ENCODE results near the gene DOCK6.

DNA sequence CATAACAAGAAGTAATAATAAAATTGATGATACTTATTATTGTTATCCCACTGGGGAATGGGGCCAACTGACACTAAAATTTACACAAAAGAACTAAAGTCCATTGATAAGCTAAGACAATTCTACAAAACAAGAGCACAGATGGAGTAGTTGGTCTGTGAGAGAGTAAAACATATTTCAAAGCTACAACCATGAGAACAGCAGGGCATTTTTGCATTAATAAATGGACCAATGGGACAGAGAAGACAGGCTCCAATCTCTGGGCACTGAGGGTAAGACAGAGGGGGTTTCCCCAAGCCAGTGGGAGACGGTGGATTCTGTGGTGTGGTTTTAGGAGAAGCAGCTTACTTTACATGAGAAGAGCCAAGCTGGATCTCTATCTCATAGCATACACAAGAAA, 79.3 kb downstream of the DOCK6 start:
- TF ChIP-seq, protein P1, sequence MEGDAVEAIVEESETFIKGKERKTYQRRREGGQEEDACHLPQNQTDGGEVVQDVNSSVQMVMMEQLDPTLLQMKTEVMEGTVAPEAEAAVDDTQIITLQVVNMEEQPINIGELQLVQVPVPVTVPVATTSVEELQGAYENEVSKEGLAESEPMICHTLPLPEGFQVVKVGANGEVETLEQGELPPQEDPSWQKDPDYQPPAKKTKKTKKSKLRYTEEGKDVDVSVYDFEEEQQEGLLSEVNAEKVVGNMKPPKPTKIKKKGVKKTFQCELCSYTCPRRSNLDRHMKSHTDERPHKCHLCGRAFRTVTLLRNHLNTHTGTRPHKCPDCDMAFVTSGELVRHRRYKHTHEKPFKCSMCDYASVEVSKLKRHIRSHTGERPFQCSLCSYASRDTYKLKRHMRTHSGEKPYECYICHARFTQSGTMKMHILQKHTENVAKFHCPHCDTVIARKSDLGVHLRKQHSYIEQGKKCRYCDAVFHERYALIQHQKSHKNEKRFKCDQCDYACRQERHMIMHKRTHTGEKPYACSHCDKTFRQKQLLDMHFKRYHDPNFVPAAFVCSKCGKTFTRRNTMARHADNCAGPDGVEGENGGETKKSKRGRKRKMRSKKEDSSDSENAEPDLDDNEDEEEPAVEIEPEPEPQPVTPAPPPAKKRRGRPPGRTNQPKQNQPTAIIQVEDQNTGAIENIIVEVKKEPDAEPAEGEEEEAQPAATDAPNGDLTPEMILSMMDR (IDR thresholded peaks at IDR 0.05), result no peak
- no peak for TF ChIP-seq POLR2A (IDR thresholded peaks at IDR 0.05)
- no peak for TF ChIP-seq POLR2AphosphoS5 (IDR thresholded peaks at IDR 0.05)
- TF ChIP-seq EP300 (IDR thresholded peaks at IDR 0.05), result no peak

Data from sigmoid colon (tissue), 4 donors.